GM19035 (cell line): ENCODE results near the gene SPATA2L.
A peak's percentile ranks its signal among the peaks of the same experiment; 100 is the strongest.
"Not testable (repeated sequence)": the region's sequence is repeated elsewhere in the genome, so short reads cannot be mapped to it uniquely, and the experiment has no call there.

Experiments
- ATAC-seq: cut with Tn5 transposase; IDR thresholded peaks from one replicate; pipeline ENCODE4 v1.9.1; 2021; ENCODE audit not compliant: unreplicated experiment

Gene SPATA2L

DNA sequence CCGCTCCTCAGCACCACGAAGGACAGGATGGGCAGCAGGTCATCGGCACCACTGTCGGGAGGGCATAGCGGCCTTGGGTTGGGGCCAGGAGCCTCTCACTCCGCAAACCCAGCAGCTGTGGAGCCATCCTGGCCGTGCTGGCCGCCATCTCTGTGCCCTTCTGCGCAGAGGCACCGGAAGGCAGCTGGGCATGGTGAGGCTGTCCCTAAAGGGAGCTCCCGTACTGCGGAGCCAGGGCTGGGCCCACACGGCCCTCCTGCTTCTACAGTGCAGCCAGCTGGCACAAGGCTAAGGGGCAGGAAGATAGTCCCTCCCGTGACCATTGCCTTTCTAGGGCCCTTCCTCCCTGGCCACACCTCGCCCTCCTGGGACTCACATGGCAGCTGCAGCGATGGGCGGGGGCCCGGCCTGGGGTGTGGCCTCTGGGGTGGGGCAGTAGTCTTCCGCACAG lies 7.0 kb upstream of the SPATA2L start:
- no peak for ATAC-seq

DNA sequence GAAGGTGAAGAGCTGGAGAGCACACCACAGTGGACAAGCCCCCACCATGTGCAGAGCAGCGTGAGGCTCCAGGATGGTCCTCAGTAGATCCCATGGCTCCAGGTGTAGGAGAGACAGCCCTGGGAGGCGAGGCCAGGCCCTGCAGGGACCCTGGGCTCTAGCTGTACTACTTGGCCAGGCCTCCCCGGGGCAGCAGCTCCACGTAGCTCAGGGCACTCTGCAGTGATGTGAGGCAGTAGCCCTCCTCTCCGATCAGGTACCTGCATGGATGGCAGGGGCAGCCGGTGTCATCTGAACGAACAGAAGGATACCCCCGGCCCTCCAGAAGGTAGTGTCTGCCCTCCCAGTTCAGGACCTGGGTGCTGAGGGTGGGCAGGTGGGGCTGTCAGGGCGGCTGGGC lies 6.2 kb upstream of the SPATA2L start:
- ATAC-seq: no peak

DNA sequence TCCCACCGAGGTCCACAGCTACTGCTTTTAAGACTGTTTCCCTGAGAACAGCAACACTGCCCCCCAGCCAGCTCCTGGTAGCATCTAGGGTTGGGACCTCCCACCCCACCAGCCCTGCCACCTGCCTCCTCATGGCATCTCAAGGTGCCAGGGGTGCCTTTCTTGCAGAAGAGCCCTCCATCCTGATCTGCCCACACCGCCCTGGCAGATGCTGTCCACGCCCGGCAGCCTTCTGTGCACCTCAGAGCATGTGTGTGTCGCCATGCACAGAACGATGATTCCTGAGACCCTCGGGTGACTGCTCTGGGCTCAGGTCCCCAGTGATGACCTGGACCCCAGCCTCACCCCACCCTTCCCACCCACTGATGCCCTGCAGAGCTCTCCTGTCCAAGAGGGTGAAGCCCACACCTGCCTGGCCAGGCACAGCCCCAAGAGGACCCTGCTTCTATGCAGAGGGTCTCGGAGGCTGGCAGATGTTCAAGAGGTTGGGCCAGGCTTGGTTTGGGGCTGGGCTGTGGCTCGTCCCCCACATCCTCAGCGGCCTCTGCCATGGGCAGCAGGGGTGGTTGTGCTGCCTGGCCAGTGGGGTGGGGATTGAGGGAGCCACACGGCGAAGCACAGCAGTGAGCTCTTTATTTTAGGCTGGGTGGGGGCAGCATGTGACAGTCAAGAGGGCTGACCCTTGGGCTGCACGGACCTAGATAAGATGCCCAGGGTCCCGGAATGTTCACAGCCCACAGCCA lies 5.2 kb upstream of the SPATA2L start:
- no peak for ATAC-seq

DNA sequence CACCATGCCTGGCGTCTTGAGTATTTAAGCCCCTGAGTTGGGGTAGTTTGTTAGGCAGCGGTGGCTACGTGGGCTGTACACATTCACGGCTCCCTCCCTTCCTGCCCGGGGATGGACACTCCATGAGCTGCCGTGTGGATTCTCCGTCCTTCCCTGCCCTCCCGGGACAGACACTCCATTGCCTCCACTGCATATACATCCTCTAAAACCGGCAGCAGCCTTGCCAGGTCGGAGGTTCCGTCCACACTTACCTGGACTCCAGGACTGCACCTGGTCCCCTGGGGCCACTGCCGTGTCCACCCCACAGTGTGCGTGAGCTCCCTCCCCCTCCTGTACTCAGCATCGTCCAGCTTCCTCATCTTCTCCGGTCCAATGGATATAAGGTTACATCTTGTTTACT lies 3.5 kb upstream of the SPATA2L start:
- no peak for ATAC-seq

DNA sequence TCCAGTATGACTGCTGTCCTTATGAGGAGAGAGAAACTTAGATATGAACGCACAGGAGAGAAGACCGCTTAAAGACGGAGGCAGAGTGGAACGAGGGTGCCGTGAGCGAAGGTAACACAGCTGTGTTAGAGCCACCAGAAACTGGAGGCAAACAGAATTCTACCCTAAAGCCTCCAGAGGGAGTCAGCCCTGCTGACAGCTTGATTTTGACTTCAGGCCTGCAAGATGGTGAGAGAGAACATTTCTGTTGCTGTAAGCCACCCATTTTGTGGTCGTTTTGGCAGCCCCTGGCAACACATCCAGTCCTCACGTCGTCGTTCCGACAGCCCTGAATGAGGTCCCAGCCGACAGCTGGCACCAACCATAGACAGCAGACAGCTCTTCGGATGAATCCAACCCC lies 2.8 kb upstream of the SPATA2L start:
- no peak for ATAC-seq

DNA sequence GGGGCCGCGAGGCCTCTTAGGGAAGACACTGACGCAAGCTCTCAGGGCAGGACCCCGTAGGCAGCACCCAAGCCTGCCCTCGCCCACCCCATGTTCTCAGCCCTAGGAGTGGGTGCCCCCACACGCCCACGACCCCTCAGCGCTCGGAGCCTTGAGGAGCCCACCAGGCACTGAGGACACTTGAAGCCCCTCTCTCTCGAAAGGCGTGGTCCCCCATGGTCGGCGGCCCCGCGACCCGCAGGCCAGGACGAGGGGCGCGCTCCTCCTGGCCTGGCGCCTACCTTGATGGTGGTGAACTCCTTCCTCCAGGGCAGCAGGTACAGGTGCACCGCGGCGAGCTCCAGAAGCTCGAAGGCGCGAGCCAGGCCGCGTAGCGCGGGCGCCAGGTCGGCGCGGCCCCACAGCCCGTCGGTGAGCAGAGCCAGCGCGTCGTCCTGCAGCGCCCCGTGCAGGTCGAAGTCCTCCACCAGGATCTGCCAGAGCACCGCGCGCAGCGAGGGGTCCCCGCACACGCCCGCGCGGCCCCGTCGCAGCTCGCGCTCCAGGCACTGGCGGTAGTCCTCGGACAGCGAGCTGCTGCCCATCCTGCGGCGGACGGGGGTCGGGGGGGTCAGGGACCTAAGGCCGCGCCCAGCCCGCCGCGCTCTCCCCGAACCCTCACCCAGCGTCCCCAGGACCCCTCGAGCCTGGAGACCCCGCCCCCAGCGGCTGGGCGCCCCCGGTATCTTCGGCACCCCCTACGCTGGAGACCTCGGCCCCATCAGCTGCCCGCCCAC lies 668 bp downstream of the SPATA2L start:
- ATAC-seq: peak; percentile 5

DNA sequence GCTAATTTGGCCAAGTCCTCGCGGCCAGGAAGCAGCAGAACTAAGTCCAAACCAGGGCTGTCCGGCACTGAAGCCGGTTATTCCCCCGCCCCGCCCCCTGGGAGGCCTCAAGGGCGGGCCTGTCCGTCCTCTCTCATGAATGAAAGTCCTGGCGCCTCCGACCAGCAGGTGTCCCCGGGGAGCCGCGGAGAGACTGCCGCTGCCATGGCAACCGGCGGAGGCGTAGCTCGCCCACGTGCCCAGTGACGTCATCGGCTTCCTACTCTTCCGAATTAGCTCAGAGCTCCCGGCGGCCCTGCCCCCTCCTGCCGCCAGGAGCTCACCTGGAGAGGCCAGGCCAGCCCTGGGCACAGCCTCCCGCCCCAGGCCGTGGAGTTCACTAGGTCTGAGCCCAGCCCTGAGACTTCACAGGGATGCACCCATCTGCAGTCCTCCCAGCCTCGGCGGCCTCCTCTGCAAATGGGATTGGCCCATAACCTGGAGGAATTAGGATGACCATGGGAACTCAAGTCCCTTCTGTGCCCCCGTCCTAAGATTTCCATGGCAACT lies 1.3 kb downstream of the SPATA2L start:
- ATAC-seq: peak; percentile 47

DNA sequence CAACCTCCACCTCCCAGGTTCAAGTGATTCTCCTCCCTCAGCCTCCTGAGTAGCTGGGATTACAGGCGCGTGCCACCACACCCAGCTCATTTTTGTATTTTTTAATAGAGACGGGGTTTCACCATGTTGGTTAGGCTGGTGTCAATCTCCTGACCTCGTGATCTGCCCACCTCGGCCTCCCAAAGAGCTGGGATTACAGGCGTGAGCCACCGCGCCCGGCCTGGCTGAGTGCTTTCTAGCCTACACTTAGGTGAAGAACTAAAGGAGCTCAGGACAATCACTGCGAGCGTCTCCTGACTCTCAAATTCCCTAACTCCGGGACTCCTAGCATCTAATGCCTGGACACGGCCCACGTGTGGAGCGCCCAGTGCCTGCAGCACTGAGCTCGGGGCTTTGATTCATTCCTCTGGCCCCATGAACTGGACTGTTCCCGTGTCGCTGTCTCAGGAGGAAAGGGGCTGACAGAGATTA lies 1.8 kb downstream of the SPATA2L start:
- not testable (repeated sequence) for ATAC-seq

DNA sequence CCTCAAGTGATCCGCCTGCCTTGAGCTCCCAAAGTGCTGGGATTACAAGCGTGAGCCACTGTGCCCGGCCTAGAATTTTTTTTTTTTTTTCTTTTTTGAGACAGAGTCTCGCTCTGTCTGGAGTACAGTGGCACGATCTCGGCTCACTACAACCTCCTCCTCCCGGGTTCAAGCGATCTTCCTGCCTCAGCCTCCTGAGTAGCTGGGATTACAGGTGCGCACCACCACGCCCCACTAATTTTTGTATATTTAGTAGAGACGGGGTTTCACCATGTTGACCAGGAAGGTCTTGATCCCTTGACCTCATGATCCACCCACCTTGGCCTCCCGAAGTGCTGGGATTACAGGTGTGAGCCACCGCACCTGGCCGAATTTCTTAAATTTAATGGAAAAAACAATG lies 2.8 kb downstream of the SPATA2L start:
- ATAC-seq: not testable (repeated sequence)

DNA sequence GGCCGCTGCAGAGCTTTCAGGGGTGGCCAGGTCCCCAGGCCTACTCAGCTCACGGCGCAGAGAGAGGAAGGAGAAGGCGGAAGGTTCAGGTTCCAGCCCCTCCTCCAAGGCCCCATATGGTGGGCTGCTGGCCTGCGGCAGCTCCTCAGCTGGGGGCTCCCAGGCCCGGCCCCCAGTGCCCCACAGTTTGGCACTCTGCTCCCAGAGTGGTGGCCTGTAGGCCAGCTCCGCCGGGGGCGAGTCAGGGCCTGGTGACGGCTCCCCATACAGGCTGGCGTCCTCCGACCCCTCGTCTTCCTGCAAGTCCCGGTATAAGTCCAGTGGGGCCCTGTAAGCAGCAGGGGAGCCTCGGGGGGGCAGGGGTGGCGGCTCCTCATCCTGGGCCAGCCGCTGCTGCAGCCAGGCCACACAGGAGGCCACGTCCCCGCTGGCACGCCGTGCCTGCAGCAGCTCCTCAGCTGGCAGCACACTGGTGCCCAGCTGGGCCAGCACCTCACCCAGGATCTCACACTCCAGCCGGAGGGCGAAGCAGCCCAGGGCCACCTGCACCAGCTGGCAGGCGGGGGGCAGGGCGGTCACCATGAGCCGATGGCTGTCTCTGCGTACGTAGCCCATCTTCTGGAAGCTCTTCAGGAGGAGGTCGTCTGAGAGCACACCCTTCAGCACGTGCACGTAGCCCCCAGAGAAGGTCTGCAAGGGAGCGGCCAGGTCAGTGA lies 3.7 kb downstream of the SPATA2L start:
- ATAC-seq: no peak

DNA sequence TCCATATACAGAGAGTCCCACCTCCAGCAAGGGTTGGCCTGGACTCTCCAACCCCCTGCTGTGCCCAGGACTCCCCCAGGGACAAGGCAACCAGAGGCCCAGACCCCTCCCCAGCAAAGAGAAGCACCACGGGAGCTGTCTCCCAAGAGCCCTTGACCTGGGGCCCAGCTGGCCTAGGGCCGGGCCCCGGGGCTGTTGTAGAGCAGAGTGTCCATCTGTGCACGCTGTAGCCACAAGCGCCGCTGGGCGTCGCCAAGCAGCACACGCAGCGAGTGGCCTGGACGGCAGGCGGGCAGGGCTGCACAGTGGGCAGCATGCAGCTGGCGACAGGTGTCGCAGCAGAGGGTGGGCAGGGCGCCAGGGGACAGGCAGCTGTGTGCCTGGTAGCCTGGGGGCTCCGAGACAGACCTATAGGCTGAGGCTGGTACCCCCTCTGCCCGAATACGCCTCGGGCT lies 4.3 kb downstream of the SPATA2L start:
- no peak for ATAC-seq

DNA sequence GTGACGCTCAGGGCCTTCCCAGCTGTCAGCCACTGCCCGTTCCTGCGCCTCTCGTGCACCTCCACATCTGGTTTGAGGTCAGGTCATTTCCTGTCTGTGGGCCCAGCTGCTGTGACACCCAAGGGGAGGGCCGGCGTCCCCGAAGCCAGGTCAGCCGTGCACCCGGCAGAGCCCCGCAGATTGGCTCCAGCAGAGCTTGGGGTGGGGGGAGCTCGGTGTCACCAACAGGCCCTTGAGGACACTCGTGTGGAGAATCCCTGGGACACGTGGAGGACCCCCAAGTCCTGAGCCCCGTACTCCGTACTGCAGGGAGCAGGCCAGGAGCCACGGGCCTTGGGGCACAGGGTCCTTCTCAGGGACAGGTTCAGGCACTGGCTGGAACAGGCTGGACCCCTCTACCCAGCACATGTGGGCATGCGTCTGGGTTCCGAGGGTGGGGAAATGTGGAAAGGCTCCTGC lies 4.8 kb downstream of the SPATA2L start:
- ATAC-seq: no peak

DNA sequence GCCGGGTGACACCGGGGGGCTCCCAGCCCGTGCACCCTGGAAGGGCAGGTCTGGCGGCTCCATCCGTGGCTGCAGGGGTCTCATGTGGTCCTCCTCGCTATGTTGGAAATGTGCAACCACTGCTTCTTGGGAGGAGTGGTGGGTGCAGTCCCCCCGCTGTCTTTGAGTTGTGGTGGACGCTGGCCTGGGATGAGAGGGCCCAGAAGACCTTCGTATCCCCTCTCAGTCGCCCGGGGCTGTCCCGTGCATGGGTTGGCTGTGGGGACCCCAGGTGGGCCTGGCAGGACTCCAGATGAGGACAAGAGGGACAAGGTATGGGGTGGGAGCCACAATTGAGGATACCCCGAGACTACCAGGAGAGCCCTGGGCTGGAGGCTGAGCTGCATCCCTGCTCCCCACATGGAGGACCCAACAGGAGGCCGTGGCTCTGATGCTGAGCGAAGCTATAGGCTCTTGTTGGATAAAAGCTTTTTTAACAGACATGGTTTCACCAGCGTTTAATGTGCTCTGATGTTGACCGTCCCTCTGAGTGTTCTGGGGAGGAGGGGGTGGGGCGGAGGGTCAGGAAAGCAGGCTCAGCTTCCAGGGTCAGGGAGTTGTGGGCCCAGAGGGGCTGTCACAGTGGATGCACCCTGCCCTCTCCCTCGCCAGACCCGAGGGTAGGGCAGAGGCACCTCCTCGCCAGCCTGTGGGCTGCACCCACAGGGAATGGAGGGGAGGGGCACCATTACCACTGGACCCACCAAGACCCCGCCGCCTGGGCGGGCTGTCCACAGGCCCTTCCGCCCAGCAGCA lies 5.4 kb downstream of the SPATA2L start:
- no peak for ATAC-seq

DNA sequence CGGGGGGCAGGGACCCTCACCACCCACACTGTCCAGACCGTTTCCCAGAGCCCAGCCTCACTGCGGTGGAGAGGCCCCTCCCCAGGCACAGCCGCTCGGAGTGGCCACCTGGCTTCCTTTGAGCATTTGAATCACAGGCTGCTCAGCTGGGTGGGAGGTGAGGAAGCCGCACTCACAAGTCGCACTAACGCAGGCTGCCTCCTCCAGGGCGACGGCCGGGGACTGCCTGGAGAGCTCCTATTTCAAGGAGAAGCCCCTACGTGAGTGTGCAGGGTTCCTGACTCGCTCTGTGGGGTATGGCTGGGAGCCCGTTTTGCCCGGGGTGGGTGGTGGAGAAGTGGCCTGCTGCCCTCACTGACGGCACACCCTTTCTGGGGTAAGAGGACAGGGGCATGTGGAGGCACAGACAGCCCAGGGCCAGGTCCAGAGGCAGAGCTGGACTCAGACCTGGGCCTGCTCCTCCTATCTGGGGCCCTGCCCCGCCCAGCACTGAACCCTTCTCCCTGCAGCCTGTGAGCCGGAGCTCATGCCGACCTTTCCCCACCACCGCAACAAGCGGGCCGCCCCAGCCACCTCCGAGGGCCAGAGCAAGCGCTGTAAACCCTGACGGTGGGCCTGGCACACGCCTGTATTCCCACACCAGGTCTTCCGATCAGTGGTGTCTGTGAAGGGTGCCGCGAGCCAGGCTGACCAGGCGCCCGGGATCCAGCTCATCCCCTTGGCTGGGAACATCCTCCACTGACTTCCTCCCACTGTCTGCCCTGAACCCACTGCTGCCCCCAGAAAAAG lies 6.2 kb downstream of the SPATA2L start:
- no peak for ATAC-seq

DNA sequence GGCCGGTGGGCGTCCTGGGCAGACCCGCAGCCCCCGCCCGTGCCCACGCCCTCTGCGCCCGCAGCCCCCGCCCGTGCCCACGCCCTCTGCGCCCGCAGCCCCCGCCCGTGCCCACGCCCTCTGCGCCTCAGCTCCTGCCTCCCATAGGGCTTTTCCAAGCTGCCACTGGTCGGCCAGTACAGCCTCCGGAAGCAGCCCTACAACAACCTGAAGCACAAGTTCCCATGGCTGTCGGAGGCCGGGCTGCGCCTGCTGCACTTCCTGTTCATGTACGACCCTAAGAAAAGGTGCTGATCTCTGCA lies 6.8 kb downstream of the SPATA2L start:
- not testable (repeated sequence) for ATAC-seq

DNA sequence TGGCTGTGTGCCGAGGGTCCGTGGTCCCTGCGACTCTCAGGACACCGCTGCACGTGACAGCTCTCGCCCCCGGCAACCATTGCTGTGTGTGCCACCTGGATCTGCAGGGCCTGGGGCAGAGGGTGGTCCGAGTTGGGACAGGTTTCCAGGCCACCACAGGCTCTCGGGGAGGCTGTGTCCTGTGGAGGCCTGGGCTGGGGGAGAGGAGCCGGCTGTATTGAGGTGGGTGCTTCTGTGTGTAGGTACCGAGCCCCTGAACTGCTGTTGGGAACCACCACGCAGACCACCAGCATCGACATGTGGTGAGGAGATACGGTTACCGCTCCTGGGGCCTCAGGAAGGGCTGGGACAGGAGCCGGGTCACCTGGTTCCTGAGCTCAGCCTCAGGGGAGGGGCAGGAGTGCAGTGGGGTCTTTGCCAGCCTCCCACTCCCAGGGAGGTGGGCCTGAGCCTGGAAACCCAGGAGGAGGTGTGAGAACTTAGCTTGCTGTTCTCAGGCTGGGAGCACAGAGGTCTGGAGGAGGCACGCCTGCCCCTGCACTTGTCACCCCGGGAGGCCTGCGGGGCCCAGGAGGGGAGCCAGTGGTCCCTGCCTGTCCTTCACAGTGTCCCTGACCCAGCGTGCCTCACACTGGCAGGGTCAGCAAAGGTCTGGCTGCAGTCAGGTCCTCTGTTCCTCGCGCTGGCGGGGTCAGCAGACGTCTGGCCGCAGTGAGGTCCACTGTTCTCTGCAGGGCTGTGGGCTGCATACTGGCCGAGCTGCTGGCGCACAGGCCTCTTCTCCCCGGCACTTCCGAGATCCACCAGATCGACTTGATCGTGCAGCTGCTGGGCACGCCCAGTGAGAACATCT lies 7.3 kb downstream of the SPATA2L start:
- ATAC-seq: no peak

DNA sequence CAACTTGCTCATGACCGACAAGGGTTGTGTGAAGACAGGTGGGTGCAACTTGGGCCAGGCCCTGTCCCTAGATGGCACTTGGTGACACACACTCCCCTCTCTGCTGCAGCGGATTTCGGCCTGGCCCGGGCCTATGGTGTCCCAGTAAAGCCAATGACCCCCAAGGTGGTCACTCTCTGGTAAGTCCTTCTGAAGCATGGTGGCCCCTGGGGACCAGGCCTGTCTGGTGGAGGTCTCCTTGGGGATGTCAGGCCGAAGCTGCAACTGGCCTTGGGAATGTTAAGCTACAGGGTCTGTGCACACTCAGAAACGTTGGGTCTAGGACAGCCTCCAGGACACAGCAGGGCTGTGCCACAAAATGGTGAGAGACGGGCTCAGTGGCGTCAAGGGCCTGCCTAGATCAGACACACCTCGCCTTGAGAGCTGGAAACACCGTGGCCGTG lies 8.2 kb downstream of the SPATA2L start:
- no peak for ATAC-seq

DNA sequence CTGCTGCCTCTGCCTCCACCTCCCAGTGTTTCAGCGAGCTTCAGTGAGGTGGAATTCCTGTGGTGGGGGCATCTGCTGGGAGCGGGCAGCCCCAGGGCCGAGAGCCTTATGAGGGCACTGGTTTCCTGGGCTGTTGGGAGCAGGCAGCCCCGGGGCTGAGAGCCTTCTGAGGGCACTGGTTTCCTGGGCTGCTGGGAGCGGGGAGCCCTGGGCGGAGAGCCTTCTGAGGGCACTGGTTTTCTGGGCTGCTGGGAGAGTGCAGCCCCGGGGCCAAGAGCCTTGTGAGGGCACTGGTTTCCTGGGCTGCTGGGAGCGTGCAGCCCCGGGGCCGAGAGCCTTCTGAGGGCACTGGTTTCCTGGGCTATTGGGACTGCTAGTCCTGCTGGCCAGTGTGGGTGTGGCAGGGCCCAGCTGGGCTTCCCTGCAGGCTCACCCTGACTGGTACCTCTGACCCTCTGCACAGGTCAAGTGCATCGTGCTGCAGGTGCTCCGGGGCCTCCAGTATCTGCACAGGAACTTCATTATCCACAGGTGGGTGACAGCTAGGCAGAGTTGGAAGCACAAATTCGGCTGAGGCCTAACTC lies 9.4 kb downstream of the SPATA2L start:
- no peak for ATAC-seq
